Kidney tubule cell (primary cell): Measurements from ENCODE around the gene CFAP57.

Experiments
- DNase-seq: peaks from one replicate; pipeline ENCODE4 v3.0.0-alpha.2; 2018; ENCODE audit warnings: low spot score

CFAP57 gene

GRCh38 chr1:43277116-43277876, 105.2 kb downstream of the CFAP57 start:
- no peak for DNase-seq

DNA sequence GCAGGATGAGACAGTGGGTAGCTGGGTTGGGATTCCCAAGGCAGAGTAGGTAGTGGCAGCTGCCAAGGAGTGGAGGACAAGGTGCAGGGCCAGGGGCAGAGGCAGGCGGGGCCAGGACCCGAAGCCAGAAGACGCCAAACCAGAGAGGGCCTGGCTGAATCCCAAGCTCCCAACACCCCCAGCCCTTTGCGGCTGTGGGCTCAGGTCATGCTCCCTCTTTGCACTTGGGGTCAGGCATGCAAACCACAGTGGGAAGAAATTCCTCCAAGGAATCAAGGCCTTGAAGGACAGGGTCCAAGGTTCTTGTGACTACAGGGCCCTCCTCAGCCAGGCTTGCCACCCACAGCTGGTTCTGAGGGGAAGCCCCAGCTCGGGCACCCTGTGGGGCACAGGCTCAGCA, 107.0 kb downstream of the CFAP57 start:
- DNase-seq: no peak

GRCh38 chr1:43279666-43280065, 107.5 kb downstream of the CFAP57 start:
- no peak for DNase-seq

- no peak for DNase-seq
These were observed 108.6 kb downstream of the CFAP57 start for GRCh38 chr1:43280692-43281091.

- DNase-seq: no peak
These were observed 110.4 kb downstream of the CFAP57 start for GRCh38 chr1:43282220-43283195.

GRCh38 chr1:43284065-43284464, 111.9 kb downstream of the CFAP57 start:
- no peak for DNase-seq

DNA sequence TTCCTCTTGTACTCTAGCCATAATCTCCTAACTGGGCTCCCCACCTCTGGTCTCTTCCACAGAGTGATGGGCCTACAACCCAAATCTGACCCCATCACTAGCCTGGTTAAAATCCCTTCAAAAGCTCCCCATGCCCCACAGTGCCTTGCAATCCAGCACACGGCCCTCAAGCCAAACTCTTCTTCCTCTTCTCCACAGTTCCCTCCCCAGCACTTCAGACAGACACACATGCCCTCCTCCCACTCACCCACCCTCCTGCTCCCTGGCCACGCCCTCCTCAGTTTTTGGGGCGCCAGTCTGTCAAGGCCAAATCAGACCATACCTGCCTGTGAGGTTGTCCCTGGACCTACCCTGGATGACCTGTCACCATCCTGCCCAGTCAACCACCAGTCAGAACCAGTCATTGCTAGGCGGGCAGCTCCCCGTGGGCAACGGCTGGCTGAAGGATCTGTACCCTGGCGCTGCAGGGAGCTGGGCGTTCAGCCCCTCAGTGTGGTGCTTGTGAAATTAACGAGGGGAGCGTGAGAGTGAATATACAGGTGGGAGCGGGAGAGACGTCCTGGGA, 112.5 kb downstream of the CFAP57 start:
- DNase-seq: no peak

- DNase-seq: peak; percentile 86
These were observed 113.3 kb downstream of the CFAP57 start, which contains the start of gene C1orf210 for GRCh38 chr1:43285269-43285990. TSS of gene C1orf210 (minus strand) at chr1:43285581. CDS start at chr1:43283270, 2,311 bp downstream.

DNA sequence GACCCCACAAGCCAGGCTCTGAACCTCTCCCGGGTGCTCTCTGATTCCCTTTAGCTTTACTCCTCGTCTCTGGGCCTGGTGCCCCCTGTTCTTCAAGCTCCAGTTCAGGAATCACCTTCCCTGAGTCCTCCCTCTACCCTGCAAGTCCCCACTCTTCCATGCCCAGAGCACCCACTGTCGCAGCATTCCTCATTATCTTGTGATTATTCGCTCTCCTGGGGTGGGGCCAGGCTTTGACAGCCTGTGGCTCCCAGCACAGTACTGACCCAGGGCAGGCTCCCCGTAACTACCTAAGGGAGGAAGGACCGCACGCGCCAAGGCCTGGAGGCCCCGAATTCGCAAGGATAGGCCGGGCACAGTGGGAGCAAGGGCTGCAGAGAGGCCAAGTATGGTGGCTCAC, 114.0 kb downstream of the CFAP57 start:
- DNase-seq: no peak

- DNase-seq: no peak
These were observed 114.4 kb downstream of the CFAP57 start for GRCh38 chr1:43286533-43286932.

DNA sequence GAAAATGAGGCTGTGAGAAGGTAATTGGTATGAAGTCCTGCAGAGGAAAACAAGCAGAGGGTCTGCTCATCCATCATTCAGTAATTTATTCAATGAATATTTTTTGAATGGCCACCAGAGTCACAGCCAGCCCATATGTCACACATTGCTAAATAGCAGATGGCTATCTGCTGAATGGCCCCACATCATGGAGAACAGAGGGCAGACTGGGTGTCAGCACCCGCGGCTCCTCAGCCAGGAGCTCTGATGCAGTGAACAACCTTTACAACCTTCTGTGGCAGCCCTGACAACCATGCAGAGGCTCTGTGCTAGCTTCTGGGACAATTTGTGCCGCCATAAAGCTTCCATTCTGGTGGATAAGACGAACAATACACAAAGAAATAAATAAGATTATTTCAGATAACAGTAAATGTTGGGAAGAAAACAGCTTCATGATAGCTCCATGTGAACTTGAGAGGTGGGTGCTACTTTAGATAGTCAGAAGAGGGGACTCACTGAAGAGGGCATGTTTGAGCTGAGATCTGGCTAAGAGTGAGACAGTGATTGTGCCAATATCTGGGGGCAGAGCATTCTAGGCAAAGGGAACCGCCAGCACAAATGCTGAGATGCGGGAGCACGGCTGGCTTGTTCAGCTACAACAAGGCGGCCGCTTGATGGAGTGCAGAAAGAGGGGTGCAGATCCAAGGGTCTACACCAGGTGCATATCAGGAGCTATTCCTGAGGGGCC, 116.1 kb downstream of the CFAP57 start:
- no peak for DNase-seq

DNA sequence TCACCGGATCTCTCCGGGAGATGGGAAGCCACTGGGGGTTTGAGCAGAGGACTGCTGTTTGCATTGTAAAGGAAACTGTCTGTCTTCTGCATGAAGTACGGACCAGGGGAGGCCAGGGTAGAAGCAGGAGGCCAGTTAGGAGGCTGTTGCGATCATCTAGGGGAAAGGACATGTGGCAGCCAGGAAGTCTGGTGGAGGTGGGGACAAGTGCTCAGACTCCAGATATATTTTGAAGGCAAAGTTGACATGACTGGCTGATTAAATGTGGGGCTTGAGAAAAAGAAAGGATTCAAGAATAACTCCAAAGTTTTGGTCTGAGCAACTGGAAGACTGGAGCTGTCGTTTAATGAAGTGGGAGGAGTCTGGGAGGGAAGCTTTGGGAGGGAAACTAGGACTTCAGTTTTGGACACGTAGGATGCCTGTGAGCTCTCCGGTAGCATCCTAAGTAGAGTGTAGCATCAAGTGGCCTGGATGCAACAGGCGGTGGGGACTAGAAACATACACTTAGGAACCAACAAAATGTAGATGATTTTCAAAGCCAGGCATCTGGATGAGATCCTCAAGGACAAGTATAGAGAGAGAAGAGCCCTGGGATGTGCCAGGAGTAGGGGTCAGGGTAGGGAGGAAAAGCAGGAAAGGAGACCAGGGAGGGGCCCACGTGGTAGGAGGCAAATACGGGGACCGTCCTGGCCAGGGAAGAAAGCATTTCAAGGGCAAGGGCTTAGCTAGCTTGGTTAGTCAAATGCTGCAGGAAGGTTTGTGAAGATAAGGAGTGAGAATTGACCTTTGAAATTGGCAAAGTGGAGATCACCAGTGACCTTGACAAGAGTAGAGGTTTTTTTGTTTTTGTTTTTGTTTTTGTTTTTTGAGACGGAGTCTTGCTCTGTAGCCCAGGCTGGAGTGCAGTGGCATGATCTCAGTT, 116.9 kb downstream of the CFAP57 start:
- no peak for DNase-seq

- no peak for DNase-seq
These were observed 120.1 kb downstream of the CFAP57 start for GRCh38 chr1:43292216-43292615.

DNA sequence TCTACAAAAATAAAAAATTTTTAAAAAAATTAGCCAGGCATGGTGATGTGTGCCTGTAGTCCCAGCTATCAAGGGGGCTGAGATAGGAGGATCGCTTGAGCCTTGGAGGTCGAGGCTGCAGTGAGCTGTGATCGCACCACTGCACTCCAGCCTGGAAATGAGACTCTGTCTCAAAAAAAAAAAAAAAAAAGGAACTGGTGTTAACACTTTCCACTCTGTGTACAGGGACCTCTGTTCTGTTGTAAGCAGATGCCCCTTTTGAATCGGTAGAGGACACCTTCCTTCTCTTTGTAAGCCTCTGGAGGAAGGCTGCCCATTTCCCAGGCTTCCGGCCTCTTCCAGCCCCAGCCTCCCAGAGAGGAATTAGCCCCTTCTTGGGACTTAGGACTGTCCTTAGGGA, 120.5 kb downstream of the CFAP57 start:
- no peak for DNase-seq

GRCh38 chr1:43293176-43293575, 121.0 kb downstream of the CFAP57 start:
- peak; percentile 35 for DNase-seq

DNA sequence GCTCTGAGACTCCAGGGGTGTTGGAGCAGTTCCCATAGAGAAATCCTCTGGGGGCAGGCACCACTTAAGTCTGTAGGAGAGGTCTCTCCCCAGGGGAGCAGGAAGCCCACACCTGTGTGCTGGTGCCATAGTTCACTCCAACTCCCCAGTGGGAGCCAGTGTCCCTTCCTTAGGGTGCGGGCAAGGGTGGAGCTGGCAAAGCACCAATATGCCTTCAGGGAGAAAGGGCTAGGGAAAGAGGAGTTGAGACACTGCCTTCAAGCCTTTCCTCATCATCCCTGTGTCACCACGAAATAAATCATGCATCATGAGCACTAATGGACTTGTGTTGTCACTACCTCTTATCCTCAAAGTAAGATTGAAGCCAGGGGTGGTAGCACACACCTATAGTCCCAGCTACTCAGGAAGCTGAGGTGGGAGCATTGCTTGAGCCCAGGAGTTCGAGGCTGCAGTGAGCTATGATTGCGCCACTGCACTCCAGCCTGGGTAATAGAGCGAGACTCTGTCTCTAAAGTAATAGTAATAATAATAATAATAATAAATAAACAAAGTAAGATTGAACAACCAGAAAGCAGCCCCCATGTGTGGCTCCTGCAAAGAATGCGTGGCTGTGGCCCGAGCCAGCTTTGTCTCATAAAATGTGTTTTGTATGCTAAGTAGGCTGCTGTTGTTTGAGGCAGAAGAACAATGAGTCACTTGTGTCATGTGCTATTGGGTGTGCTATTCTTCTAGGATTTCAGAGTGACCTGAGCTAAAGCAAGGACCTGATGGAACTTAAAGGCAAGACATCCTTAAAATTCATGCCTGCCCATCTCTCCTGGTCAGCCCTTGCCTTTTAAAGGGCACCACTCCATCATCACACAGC, 122.0 kb downstream of the CFAP57 start:
- DNase-seq: peak; percentile 62

GRCh38 chr1:43294761-43295160, 122.6 kb downstream of the CFAP57 start:
- DNase-seq: no peak

DNA sequence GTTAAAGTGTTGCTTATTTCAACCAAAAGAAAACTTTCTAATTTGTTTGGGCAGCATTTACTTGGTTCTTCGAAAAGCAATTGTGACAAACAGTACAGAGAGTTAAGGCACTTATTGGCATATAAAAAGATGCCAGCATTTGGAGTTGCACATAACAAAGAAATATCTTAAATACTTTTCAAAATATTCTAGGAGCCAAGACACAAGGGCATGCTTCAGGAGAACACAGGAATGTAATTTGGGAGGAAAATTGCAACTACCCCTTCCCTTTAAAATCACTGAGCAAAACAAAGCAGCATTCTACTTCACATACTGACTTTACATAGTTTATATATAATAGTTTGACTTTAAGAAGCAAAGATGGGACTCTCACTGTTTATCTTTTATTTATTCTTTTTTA, 124.1 kb downstream of the CFAP57 start:
- DNase-seq: no peak

DNA sequence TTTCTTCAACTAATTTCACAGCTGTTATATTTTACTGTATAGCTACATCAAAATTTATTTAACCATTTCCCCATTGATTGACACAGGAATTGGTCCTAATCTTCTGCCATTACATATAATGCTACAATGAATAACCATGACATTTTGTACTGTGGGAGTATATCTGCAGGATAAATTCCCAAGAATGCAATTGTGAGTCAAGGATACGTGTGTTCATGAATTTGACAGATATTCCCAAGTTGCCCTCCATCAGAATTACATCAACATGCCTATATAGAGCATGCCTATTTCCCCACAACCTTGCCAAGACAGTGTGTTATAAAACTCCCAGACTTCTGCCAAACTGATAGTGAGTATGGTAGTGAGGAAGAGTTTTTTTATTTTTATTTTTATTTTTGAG, 125.9 kb downstream of the CFAP57 start:
- DNase-seq: no peak
